ENCODE results near the gene TMEM232. TPM values are rescaled to one million over a fixed set of nuclear protein-coding genes. Genes with fewer than 3 reads are reported as not detected.

TMEM232 gene
- total RNA-seq, 1 experiment from 2014 or later = 1.6 TPM

- Histone ChIP-seq H4K20me1 (ENCODE audit: control insufficient read depth, insufficient read depth, insufficient read length) (no peaks in the 10 kb centered on the region), H3K4ac (ENCODE audit: low read depth, low read length) (no peak overlapping the region), H3K79me1 (ENCODE audit: insufficient read depth, low read depth, low read length, poor library complexity, severe bottlenecking) (no peaks in the 10 kb centered on the region), H3K79me2 (ENCODE audit: insufficient read depth, low read length) (no peaks in the 10 kb centered on the region), H3K23ac (ENCODE audit: insufficient read length, low read depth, low read length) (no peak overlapping the region), H2BK120ac (ENCODE audit: low read depth, low read length, poor library complexity, severe bottlenecking) (no peak overlapping the region), H3K27me3 (ENCODE audit: insufficient read depth, low read length) (no peaks in the 10 kb centered on the region), H3K27ac (ENCODE audit: insufficient read length, low read depth, low read length) (no peak overlapping the region), H3K14ac (ENCODE audit: insufficient read depth, low read length) (no peak overlapping the region), H3K18ac (ENCODE audit: insufficient read length, low read depth, low read length) (no peak overlapping the region), H4K91ac (ENCODE audit: insufficient read length, low read depth, low read length) (no peak overlapping the region), H2BK5ac (ENCODE audit: insufficient read length, low read length) (no peak overlapping the region), H3K9ac (ENCODE audit: extremely low read depth, insufficient read length, low read length) (no peak overlapping the region), H4K8ac (replicated peaks; ENCODE audit: insufficient read length, low read depth, low read length) (no peak overlapping the region), H2AK5ac (ENCODE audit: insufficient read length, low read length) (no peak overlapping the region), H3T11ph (ENCODE audit: low read length) (no peak overlapping the region), H2BK15ac (ENCODE audit: low read depth, low read length) (no peak overlapping the region), H3K4me2 (ENCODE audit: insufficient read depth, insufficient read length, low read length) (no peak overlapping the region), H2AFZ (ENCODE audit: low read length) (no peak overlapping the region), H2BK12ac (ENCODE audit: insufficient read length, low read depth, low read length) (no peak overlapping the region), H3K9me3 (ENCODE audit: control insufficient read depth, low read depth, low read length) (no peaks in the 10 kb centered on the region), H3K56ac (ENCODE audit: insufficient read length, low read depth, low read length) (no peak overlapping the region), H4K5ac (ENCODE audit: insufficient read length, low read depth, low read length) (no peak overlapping the region), H3K23me2 (ENCODE audit: insufficient read length, low read depth, low read length, poor library complexity, severe bottlenecking) (no peaks in the 10 kb centered on the region), H3K4me1 (ENCODE audit: insufficient read depth, low read length) (no peaks in the 10 kb centered on the region), H2BK20ac (ENCODE audit: low read depth, low read length, poor library complexity, severe bottlenecking) (no peak overlapping the region)
- TF ChIP-seq, protein P1, sequence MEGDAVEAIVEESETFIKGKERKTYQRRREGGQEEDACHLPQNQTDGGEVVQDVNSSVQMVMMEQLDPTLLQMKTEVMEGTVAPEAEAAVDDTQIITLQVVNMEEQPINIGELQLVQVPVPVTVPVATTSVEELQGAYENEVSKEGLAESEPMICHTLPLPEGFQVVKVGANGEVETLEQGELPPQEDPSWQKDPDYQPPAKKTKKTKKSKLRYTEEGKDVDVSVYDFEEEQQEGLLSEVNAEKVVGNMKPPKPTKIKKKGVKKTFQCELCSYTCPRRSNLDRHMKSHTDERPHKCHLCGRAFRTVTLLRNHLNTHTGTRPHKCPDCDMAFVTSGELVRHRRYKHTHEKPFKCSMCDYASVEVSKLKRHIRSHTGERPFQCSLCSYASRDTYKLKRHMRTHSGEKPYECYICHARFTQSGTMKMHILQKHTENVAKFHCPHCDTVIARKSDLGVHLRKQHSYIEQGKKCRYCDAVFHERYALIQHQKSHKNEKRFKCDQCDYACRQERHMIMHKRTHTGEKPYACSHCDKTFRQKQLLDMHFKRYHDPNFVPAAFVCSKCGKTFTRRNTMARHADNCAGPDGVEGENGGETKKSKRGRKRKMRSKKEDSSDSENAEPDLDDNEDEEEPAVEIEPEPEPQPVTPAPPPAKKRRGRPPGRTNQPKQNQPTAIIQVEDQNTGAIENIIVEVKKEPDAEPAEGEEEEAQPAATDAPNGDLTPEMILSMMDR (conservative IDR thresholded peaks at IDR 0.05) = no peak
- H3K27me3 Mint-ChIP-seq (ENCODE audit: low read depth) = no peaks in the 10 kb centered on the region
- WGBS (ENCODE audit: extremely low coverage, insufficient read length, low lambda C conversion rate) = no CpG with 5 or more reads among the region's 2 CpGs
- no peaks in the 10 kb centered on the region for H3K4me1 Mint-ChIP-seq
- H3K27ac Mint-ChIP-seq = no peak overlapping the region
- H3K4me3 Mint-ChIP-seq = no peak overlapping the region
- DNase-seq = no peak
- H3K36me3 Mint-ChIP-seq (ENCODE audit: insufficient read depth in 1 of 3, low read depth in 3 of 3) = no peaks in the 10 kb centered on the region
- peaks cover 0 to 3% of the 10 kb centered on the region in 2 experiments; a peak in 2 of 5 replicates for H3K9me3 Mint-ChIP-seq
These were observed 291.3 kb downstream of the TMEM232 start for GRCh38 chr5:110435207-110435606.

All from H9 (cell line).